Fibroblast of lung (primary cell): ENCODE measurements around the gene KLC1.

Experiments used
- CTCF ChIP-seq, 2 donors: IDR thresholded peaks in 1 of 2; conservative IDR thresholded peaks in 1 of 2; 1 replicate in 1 of 2; 2 replicates in 1 of 2; pipeline ENCODE4 v1.5.1; 2011 to 2012; ENCODE audit warnings: low read length in 2 of 2, control low read depth in 1 of 2, inconsistent platforms in 1 of 2, low read depth in 1 of 2, mild to moderate bottlenecking in 1 of 2
- EZH2 ChIP-seq: IDR thresholded peaks from 2 replicates; pipeline ENCODE4 v1.5.1; 2012; ENCODE audit warnings: low read length, control low read depth, mild to moderate bottlenecking; ENCODE audit errors: missing control alignments

- no peak for TF ChIP-seq EZH2
- TF ChIP-seq CTCF (conservative IDR thresholded peaks at IDR 0.05 in 1 of 2, IDR thresholded peaks at IDR 0.05 in 1 of 2; ENCODE audit: low read depth in 1 of 2, low read length in 2 of 2), result no peak
Measured at GRCh38 chr14:103684471-103684870, 55.5 kb downstream of the KLC1 start.
